Activated naive CD4-positive, alpha-beta T cell treated with anti-CD3 and anti-CD28 coated beads, Interleukin-2, amount 50 U/mL, for 72 hours (primary cell): ENCODE data around the gene REEP1. TPM values are rescaled to one million over a fixed set of nuclear protein-coding genes. Genes with fewer than 3 reads are reported as not detected.

Experiments used
- ATAC-seq, 2 donors: fragments of 150-1000 bp; cut with Tn5 transposase; 2 replicates each; pipeline ENCODE4 v1.10.0; 2021; ENCODE audit warnings: mild to moderate bottlenecking in 2 of 2, moderate library complexity in 2 of 2
- DNase-seq, 2 donors: peaks; one replicate each; pipeline ENCODE4 v3.0.0; 2021 to 2022; ENCODE audit warnings: low spot score in 2 of 2
- H3K27ac Mint-ChIP-seq, 2 donors: one replicate each; pipeline ENCODE4 v1.8.0; 2022; ENCODE audit warnings: mild to moderate bottlenecking in 2 of 2, mixed read lengths in 2 of 2
- H3K36me3 Mint-ChIP-seq, 2 donors: one replicate each; pipeline ENCODE4 v1.8.0; 2022; ENCODE audit warnings: mixed read lengths in 2 of 2
- H3K9me3 Mint-ChIP-seq, 2 donors: one replicate each; pipeline ENCODE4 v1.8.0; 2022; ENCODE audit warnings: mixed read lengths in 2 of 2
- total RNA-seq, 2 donors: library from RNA; stranded (reverse); gene quantifications; one replicate each; pipeline ENCODE4 v1.2.3, GENCODE V29; 2022

The REEP1 gene
- total RNA-seq, 2 donors from 2014 or later, result 0.45 to 0.59 TPM

DNA sequence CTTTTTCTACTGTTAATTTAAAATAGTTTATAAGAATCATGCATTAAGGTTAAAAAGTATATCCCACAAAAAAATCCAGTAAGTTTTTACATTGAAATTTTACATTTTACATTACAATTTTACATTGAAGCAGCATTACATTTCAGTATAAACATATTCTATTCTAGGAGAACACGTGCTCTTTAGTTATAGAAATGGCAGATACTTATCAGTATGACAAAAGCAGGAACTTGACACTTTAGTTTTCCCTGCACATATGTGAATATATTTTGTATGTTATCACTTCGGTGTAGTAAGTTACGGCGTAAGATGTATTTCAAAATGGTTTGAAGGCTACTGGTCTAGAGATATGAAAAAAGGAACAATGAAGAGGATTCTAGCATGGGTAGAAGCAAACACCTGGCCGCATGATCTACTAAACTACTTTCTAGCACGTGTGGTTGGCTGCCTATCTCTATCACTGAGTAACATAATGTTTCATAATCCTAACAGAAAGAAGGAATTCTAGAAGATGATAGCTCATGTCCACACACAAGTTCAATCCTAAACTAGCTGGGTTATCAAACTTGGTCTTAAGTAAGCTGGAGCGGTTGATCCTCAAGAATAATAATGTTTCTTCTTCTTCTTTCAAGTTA, 147.5 kb downstream of the REEP1 start:
- H3K27ac Mint-ChIP-seq, result no peak overlapping the region
- H3K9me3 Mint-ChIP-seq, result no peaks in the 10 kb centered on the region
- ATAC-seq (no peak), DNase-seq (no peak)
- H3K36me3 Mint-ChIP-seq, result peaks cover 22 to 43% of the 10 kb centered on the region in 2 donors

DNA sequence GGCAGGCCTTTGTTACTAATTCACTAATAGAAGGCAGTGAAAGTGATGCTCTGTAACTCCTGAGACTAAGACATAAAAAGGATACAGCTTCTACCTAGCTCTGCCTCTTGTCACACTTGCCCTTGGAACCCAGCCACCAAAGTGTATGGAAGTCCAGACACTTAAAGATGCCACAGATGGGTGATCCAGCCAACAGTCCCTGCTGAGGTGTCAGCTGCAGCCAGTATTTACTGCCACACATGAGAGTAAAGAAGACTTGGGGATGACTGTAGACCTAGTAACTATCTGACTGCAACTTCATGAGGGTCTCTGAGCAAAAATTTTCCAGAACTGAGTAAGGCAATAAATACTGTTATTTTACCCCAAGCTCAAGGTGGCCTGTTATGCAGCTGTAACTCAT, 151.0 kb downstream of the REEP1 start:
- Mint-ChIP-seq H3K36me3 (peaks cover 8 to 23% of the 10 kb centered on the region in 2 donors), H3K27ac (peak overlapping the region; percentile 87 to 90), H3K9me3 (no peaks in the 10 kb centered on the region)
- no peak for DNase-seq
- peak; percentile 72 to 81 for ATAC-seq

DNA sequence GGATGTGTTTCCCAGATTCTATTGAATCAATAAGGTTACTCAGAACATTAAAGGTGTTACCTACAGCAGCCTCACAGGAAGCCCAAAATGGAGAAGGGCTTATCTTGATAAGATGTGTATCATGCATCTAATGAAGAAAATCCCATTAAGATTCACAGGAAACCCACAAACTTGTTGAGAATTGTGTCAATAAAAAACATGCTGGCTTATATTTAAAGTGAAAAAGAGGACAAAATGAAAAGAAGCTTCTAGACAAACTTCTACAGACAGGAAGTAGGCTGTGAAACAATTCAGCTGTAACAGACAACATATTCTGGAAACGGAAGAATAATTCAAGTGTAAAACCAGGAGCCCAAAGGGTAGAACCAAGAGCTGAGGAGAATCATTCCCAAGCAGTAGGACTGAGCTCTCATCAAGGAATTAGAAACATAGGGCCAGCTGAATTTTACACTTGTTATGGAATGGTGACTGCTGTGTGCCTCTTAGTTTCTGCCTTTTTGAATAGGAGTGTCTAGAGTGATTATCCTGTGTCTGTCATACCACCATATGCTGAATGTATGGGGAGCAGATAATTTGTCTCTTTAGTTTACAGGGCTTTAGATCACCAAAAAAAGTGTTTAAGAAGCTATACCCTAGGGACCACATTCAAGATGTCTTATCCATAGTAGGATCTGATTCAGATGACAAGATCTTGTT, 151.8 kb downstream of the REEP1 start:
- Mint-ChIP-seq H3K36me3 (peaks cover 8 to 21% of the 10 kb centered on the region in 2 donors), H3K27ac (peak overlapping the region; percentile 87 to 90), H3K9me3 (no peaks in the 10 kb centered on the region)
- ATAC-seq (peak; percentile 43 to 54), DNase-seq (no peak)

DNA sequence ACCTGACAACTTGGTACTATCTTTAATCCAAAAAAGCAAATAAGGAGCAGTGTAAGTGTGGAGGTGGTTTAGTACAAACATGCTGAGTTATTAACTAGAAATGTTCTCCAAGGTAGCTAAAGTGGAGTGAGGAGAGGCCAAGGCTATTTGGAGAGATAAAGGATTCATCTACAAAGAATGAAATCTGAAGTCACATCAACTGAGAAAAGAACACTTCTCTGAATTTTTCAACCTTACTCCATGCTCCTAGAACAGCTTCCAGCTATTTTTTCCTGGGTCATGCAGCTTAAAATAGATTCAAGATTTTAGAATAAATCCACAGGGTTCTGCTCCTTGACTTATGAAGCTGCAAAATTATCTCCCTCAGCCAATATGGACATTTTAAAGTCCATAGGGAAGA, 160.8 kb downstream of the REEP1 start:
- no peak for ATAC-seq
- Mint-ChIP-seq H3K36me3 (peaks cover 15 to 30% of the 10 kb centered on the region in 2 donors), H3K9me3 (no peaks in the 10 kb centered on the region), H3K27ac (peak overlapping the region in 1 of 2 donors; percentile 43)
- DNase-seq, result no peak

DNA sequence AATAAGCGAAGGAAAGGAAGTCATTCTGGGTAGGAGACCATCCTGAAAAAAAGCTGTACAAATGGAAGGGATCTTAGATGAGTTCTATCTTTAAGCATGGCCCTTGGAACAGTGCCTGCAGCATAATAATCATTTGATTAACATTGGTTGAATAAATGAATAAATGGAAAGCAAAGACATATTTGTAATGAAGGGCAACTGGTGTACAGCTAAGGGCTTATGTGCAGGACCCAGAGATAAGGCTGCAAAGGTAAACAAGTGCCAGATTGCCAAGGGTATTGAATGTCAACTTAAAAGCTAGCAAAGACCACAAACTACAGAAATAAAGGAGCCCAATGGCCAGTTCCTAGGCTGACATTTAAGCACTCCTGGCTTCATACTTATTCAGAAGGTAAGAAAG, 161.6 kb downstream of the REEP1 start:
- Mint-ChIP-seq H3K9me3 (no peaks in the 10 kb centered on the region), H3K27ac (peak overlapping the region in 1 of 2 donors; percentile 43), H3K36me3 (peaks cover 15 to 30% of the 10 kb centered on the region in 2 donors)
- DNase-seq (no peak), ATAC-seq (no peak)

DNA sequence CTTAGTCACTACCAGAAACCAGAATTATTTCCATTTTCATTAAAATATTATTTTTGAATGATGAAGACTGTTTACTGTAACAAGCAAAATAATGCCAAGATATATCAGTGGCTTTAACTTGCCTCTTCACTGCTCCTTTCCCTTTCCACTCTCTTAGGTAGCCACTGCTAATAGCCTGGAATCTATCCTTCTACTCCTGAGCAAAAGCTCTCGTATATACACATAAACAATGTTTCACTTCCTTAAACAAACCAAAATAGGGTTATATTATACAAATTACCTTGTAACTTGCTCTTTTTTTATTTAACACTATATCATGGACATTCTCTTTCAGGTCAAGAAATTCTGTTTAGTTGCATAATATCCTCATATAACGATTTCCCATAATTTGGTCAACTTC, 163.0 kb downstream of the REEP1 start:
- H3K27ac Mint-ChIP-seq, result peak overlapping the region in 1 of 2 donors; percentile 52
- DNase-seq (no peak), ATAC-seq (no peak)
- H3K9me3 Mint-ChIP-seq, result no peaks in the 10 kb centered on the region
- H3K36me3 Mint-ChIP-seq, result peaks cover 15 to 26% of the 10 kb centered on the region in 2 donors

DNA sequence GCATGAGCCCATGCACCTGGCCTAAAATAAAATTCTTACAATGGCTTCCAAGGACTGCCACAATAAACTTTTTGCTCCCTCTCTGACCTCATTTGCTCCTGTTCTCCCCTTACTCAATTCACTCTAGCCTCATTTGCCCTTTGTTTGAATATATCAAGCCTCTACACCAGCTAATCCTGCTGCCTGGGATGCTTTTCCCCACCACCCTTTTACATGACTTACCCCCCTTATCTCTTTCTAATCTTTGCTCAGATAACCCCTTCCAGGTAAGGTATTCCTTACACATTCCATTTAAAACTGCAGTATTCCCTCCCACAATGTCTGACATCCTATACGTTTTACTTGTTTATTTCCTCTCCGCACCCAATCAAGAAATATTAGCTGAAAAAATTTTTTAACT, 164.8 kb downstream of the REEP1 start:
- no peaks in the 10 kb centered on the region for H3K9me3 Mint-ChIP-seq
- H3K27ac Mint-ChIP-seq, result peak overlapping the region; percentile 7 to 63
- peaks cover 22 to 39% of the 10 kb centered on the region in 2 donors for H3K36me3 Mint-ChIP-seq

DNA sequence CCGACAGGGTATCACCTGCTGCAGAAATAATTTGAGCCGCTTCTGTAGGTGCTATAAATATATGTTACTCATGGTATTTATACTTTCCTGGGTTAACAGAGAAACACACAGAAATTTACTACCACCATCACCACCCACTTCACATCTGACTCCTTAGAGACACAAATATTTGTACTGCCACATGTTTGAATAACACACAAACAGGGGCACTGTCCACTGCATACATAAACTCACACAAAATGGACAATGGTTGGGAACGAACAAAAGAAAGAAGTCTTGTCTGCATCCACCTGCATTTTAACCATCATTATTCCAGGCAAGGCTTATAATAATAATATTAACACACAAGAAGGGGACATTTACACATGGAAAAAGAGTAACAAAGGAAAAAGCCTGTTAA, 166.1 kb downstream of the REEP1 start:
- DNase-seq (no peak), ATAC-seq (no peak)
- H3K27ac Mint-ChIP-seq, result peak overlapping the region in 1 of 2 donors; percentile 18
- H3K9me3 Mint-ChIP-seq, result no peaks in the 10 kb centered on the region
- H3K36me3 Mint-ChIP-seq, result peaks cover 18 to 38% of the 10 kb centered on the region in 2 donors

More for the DNA sequence above, 164.8 kb downstream of the REEP1 start:
- DNase-seq (no peak), ATAC-seq (no peak)

DNA sequence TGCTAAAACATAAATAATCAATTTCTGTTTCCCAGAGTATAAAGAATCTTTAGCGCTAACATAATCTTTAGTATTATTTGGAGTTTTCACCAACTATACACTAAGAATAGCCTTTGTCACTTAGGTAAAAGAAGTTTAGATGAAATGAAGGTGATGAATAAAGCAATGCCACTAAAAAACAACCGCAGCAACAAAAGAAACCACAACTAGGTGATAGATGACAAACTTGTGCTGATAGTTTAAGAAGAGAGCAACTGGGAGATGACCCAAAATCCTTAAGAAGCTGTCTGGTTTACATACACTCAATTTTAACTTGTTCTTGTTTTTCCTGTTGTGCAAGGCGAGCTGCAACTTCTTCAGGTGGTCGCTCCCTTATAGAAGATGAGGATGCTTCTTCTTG, 167.0 kb downstream of the REEP1 start:
- DNase-seq (no peak), ATAC-seq (no peak)
- Mint-ChIP-seq H3K36me3 (peaks cover 15 to 29% of the 10 kb centered on the region in 2 donors), H3K27ac (no peak overlapping the region), H3K9me3 (no peaks in the 10 kb centered on the region)

Other genes with a start within 250 kb of the REEP1 start
- 10 to 100 TPM; 32.8 to 38.8 TPM for gene POLR1A, start 231.7 kb downstream of the REEP1 start, total RNA-seq
- 100 to 1,000 TPM; 193 to 230 TPM for gene PTCD3, start 231.4 kb downstream of the REEP1 start, total RNA-seq
- gene IMMT, start 142.2 kb downstream of the REEP1 start, total RNA-seq, result 100 to 1,000 TPM; 177 to 180 TPM
- gene MRPL35, start 138.2 kb downstream of the REEP1 start, total RNA-seq, result 10 to 100 TPM; 47.2 to 60.5 TPM
- gene KDM3A, start 103.7 kb upstream of the REEP1 start, total RNA-seq, result 100 to 1,000 TPM in 1 of 2 donors, 10 to 100 TPM in 1; 67.1 to 108 TPM
- gene CHMP3, start 225.8 kb upstream of the REEP1 start, total RNA-seq, result 10 to 100 TPM; 16.3 to 29.8 TPM